Osteocyte (in vitro differentiated cells): ENCODE data around the gene ZNF19. TPM values are rescaled to one million over a fixed set of nuclear protein-coding genes. Genes with fewer than 3 reads are reported as not detected.

Experiments
- DNase-seq: peaks from one replicate; pipeline ENCODE4 v3.0.0; 2021; ENCODE audit warnings: mixed read lengths; ENCODE audit not compliant: unreplicated experiment; ENCODE audit errors: extremely low spot score
- H3K27ac Mint-ChIP-seq: one replicate; pipeline ENCODE4 v1.8.0; 2021; ENCODE audit warnings: mild to moderate bottlenecking, mixed read lengths; ENCODE audit not compliant: unreplicated experiment
- H3K27me3 Mint-ChIP-seq: one replicate; pipeline ENCODE4 v1.8.0; 2021; ENCODE audit warnings: mixed read lengths; ENCODE audit not compliant: unreplicated experiment
- H3K36me3 Mint-ChIP-seq: one replicate; pipeline ENCODE4 v1.8.0; 2021; ENCODE audit warnings: mixed read lengths; ENCODE audit not compliant: unreplicated experiment
- H3K4me1 Mint-ChIP-seq: one replicate; pipeline ENCODE4 v1.8.0; 2021; ENCODE audit warnings: mixed read lengths; ENCODE audit not compliant: unreplicated experiment
- H3K4me3 Mint-ChIP-seq: one replicate; pipeline ENCODE4 v1.8.0; 2021; ENCODE audit warnings: mild to moderate bottlenecking, moderate library complexity, mixed read lengths; ENCODE audit not compliant: unreplicated experiment
- H3K9me3 Mint-ChIP-seq: one replicate; pipeline ENCODE4 v1.8.0; 2021; ENCODE audit warnings: mixed read lengths; ENCODE audit not compliant: unreplicated experiment
- CTCF ChIP-seq: fragments of 200-600 bp; sonication (generic); IDR thresholded peaks from 2 replicates; pipeline ENCODE4 v1.5.0; 2021; ENCODE audit warnings: antibody characterized with exemption, mild to moderate bottlenecking, moderate library complexity
- total RNA-seq: library from RNA; stranded (reverse); gene quantifications from 2 replicates; pipeline ENCODE4 v1.2.1, GENCODE V29; 2021

Gene ZNF19
- total RNA-seq, 1 donor from 2014 or later = 5.8 TPM

GRCh38 chr16:71460236-71460635 is 28.9 kb downstream of the ZNF19 start:
- Mint-ChIP-seq H3K27ac (peak overlapping the region; percentile 9), H3K27me3 (no peaks in the 10 kb centered on the region), H3K4me3 (peak overlapping the region; percentile 51), H3K36me3 (peaks cover 16% of the 10 kb centered on the region), H3K4me1 (peaks cover 23% of the 10 kb centered on the region), H3K9me3 (no peaks in the 10 kb centered on the region)
- no peak for TF ChIP-seq CTCF
- DNase-seq = no peak

DNA sequence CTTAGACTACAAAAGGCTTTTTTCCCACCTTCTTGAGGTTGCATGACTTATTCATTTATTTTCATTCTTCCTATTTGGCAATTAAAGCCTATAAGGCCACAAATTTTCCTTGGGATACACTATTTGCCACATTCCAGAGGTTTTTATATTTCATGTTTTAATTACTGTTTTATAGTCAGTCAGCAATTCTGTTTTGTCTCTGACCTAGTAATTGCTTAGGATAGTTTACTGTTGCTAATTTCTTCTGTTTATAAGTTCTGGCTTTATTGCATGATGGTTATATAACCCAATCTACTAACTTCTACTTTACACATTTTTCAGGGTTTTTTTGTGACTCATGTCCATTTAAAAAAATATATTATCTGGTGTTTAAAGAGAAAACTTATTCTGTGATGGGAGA is 29.6 kb downstream of the ZNF19 start:
- TF ChIP-seq CTCF = no peak
- peaks cover 23% of the 10 kb centered on the region for H3K4me1 Mint-ChIP-seq
- no peak overlapping the region for H3K27ac Mint-ChIP-seq
- peaks cover 23% of the 10 kb centered on the region for H3K36me3 Mint-ChIP-seq
- H3K9me3 Mint-ChIP-seq = peaks cover 6% of the 10 kb centered on the region
- no peak for DNase-seq
- no peak overlapping the region for H3K4me3 Mint-ChIP-seq
- H3K27me3 Mint-ChIP-seq = no peaks in the 10 kb centered on the region

GRCh38 chr16:71456801-71457200 is 32.3 kb downstream of the ZNF19 start:
- Mint-ChIP-seq H3K9me3 (peaks cover 21% of the 10 kb centered on the region), H3K4me1 (peaks cover 16% of the 10 kb centered on the region), H3K27ac (no peak overlapping the region), H3K4me3 (no peak overlapping the region), H3K36me3 (peaks cover 49% of the 10 kb centered on the region), H3K27me3 (no peaks in the 10 kb centered on the region)
- DNase-seq = no peak
- TF ChIP-seq CTCF = no peak

DNA sequence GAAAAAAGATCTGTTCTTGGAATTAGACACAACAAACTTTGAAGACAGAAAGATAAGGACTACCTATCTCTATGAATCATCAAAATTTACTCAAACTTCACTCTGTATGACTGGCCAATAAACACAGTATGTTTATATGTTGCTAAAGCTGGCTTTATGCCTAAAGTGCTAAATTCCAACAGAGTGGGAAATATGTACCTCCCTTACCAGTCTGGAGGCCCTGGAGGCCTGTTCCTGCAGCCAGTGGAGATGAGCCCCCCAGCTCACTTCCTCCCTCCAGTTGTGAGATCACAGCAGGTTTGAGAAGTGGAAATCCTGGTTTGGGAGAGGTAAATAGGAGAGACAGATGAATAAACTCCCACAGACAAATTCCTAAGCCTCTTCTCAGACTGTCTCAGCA is 36.1 kb downstream of the ZNF19 start:
- Mint-ChIP-seq H3K4me1 (no peaks in the 10 kb centered on the region), H3K27ac (no peak overlapping the region), H3K4me3 (no peak overlapping the region), H3K27me3 (no peaks in the 10 kb centered on the region), H3K9me3 (peaks cover 41% of the 10 kb centered on the region), H3K36me3 (peaks cover 87% of the 10 kb centered on the region)
- no peak for TF ChIP-seq CTCF
- DNase-seq = no peak

GRCh38 chr16:71449020-71449419 is 40.1 kb downstream of the ZNF19 start:
- Mint-ChIP-seq H3K27ac (no peak overlapping the region), H3K36me3 (peaks cover 69% of the 10 kb centered on the region), H3K27me3 (no peaks in the 10 kb centered on the region), H3K4me3 (no peak overlapping the region), H3K4me1 (no peaks in the 10 kb centered on the region), H3K9me3 (peaks cover 54% of the 10 kb centered on the region)
- no peak for TF ChIP-seq CTCF
- DNase-seq = no peak
